Right ventricle myocardium inferior (tissue), 1 donor: ENCODE results near the gene BTNL9. TPM values are rescaled to one million over a fixed set of nuclear protein-coding genes. Genes with fewer than 3 reads are reported as not detected.
A peak's percentile ranks its signal among the peaks of the same experiment; 100 is the strongest.

Experiments
- ATAC-seq: fragments of 200-7000 bp; cut with Tn5 transposase; one replicate; pipeline ENCODE4 v1.9.1; 2020; ENCODE audit warnings: mild to moderate bottlenecking, moderate library complexity
- DNase-seq: peaks from one replicate; pipeline ENCODE4 v3.0.0; 2021; ENCODE audit errors: missing footprints
- intact Hi-C: fragments of 100-400 bp; cut with DNase I; formaldehyde crosslinking; loops from one replicate; pipeline ENCODE4 v1.11.0; 2022
- microRNA-seq: library from miRNA; unstranded; fragments of <30 nt; microRNA quantifications from one replicate; pipeline ENCODE4 v1.2.0, GENCODE V29; 2020
- total RNA-seq: library from RNA; stranded (reverse); fragmentation: NEBNext Ultra II Directional; extraction: Animal tissue kit (Norgen Biotek cat#: 25700); gene quantifications from one replicate; pipeline ENCODE4 v1.2.1, GENCODE V29; 2021
- donor health status: DM: no; HTN: yes; CAD: no; lungs with severe emphysema.

BTNL9 gene
- total RNA-seq, 1 donor from 2014 or later: 37.6 TPM

GRCh38 chr5:181109489-181110013 lies 69.5 kb downstream of the BTNL9 start:
- ATAC-seq (no peak), DNase-seq (peak; percentile 49)
- intact Hi-C loops: no loop called here

GRCh38 chr5:181111010-181111409 lies 70.9 kb downstream of the BTNL9 start:
- peak; percentile 25 for DNase-seq
- intact Hi-C loops: no loop called here

More at GRCh38 chr5:181111010-181111409, 70.9 kb downstream of the BTNL9 start:
- no peak for ATAC-seq

Small RNA genes lying within 50 kb of the gene (microRNA-seq; reads per million reads assigned to microRNA genes)
- not detected for gene MIR8089

Other genes starting within 250 kb of the BTNL9 start
- 76.0 TPM for gene MGAT1, start 237.5 kb upstream of the BTNL9 start, total RNA-seq
- 14.7 TPM for gene ZFP62, start 179.0 kb upstream of the BTNL9 start, total RNA-seq
- gene BTNL8, start 141.1 kb upstream of the BTNL9 start, total RNA-seq: 0.41 TPM
- not detected for gene BTNL3, start 51.4 kb upstream of the BTNL9 start, total RNA-seq
- not detected for gene OR2V1, start 90.9 kb downstream of the BTNL9 start, total RNA-seq
- not detected for gene OR2V2, start 107.3 kb downstream of the BTNL9 start, total RNA-seq
- gene TRIM7, start 164.9 kb downstream of the BTNL9 start, total RNA-seq: 14.4 TPM
- gene TRIM41, start 183.0 kb downstream of the BTNL9 start, total RNA-seq: 20.9 TPM
- gene RACK1, start 203.6 kb downstream of the BTNL9 start, total RNA-seq: 693 TPM
- gene TRIM52, start 220.9 kb downstream of the BTNL9 start, total RNA-seq: 9.2 TPM